Esophagus muscularis mucosa (tissue), 3 donors: ENCODE data around the gene SMIM11.
"Not testable (repeated sequence)": the region's sequence is repeated elsewhere in the genome, so short reads cannot be mapped to it uniquely, and the experiment has no call there.

Experiments used
- EP300 ChIP-seq: sonication (generic); formaldehyde crosslinking; IDR thresholded peaks from one replicate; pipeline ENCODE4 v1.6.1; 2017; ENCODE audit warnings: antibody characterized with exemption
- TF ChIP-seq, protein P1 (sequence below), 3 experiments: fragments of 200-600 bp in 2 of 3; fragments of 450-650 bp in 1 of 3; sonication (generic) in 2 of 3; IDR thresholded peaks; one replicate each; pipeline ENCODE4 v1.5.1; 2017 to 2019; ENCODE audit warnings: antibody characterized with exemption in 3 of 3, mild to moderate bottlenecking in 2 of 3, moderate library complexity in 1 of 3

DNA sequence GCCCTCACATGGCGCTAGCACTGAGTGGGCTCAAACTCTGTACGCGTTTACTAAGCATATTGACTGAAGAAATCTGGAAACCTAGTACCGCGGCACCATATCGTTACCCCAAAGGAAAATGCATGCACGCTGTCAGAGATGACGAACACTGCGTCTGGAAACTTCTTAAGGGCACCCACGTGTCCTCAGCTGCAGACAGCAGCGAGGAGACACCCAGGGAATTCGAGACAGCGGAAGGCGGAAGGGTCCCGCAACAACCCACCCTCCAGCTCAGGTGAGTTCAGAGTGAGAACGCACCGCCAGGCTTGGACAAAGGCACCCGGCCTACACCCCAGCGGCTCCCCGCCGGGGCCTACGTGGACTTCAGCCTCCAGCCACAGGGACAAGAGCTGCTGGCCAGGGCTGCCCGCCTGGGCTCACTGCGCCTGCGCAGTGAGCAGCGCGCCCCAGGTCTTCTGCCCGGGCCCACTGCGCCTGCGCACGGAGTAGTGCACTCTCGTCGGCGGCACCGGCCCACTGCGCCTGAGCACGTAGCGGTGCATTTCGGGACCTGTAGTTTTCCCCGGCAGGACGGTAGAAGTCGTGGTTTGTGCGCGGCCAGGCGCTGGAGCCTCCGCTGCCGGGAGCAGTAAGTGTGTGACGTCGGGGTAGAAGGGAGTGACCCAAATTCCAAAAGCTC, at the start of gene SMIM11:
- TF ChIP-seq, protein P1, sequence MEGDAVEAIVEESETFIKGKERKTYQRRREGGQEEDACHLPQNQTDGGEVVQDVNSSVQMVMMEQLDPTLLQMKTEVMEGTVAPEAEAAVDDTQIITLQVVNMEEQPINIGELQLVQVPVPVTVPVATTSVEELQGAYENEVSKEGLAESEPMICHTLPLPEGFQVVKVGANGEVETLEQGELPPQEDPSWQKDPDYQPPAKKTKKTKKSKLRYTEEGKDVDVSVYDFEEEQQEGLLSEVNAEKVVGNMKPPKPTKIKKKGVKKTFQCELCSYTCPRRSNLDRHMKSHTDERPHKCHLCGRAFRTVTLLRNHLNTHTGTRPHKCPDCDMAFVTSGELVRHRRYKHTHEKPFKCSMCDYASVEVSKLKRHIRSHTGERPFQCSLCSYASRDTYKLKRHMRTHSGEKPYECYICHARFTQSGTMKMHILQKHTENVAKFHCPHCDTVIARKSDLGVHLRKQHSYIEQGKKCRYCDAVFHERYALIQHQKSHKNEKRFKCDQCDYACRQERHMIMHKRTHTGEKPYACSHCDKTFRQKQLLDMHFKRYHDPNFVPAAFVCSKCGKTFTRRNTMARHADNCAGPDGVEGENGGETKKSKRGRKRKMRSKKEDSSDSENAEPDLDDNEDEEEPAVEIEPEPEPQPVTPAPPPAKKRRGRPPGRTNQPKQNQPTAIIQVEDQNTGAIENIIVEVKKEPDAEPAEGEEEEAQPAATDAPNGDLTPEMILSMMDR (IDR thresholded peaks at IDR 0.05) = not testable (repeated sequence)
- not testable (repeated sequence) for TF ChIP-seq EP300
